Upper lobe of left lung (tissue), 4 donors: ENCODE measurements around the gene ZNF362.

Experiments
- CTCF ChIP-seq, 6 experiments: fragments of 450-650 bp in 4 of 6; fragments of 200-600 bp in 2 of 6; sonication (generic) in 2 of 6; IDR thresholded peaks; one replicate each; pipeline ENCODE4 v1.5.1; 2016 to 2019; ENCODE audit warnings: antibody characterized with exemption in 6 of 6
- POLR2A ChIP-seq, 4 donors: fragments of 450-650 bp; IDR thresholded peaks; one replicate each; pipeline ENCODE4 v1.5.1; 2016 to 2017; ENCODE audit warnings: antibody characterized with exemption in 4 of 4, mild to moderate bottlenecking in 2 of 4
- POLR2AphosphoS5 ChIP-seq, 2 donors: sonication (generic); formaldehyde crosslinking; IDR thresholded peaks; one replicate each; pipeline ENCODE4 v1.5.1; 2017; ENCODE audit warnings: antibody characterized with exemption in 2 of 2

GRCh38 chr1:33328817-33329216, 72.5 kb downstream of the ZNF362 start:
- no peak for TF ChIP-seq CTCF (IDR thresholded peaks at IDR 0.05)
- TF ChIP-seq POLR2AphosphoS5 (IDR thresholded peaks at IDR 0.05): no peak
- TF ChIP-seq POLR2A (IDR thresholded peaks at IDR 0.05): no peak
